Heart right ventricle (tissue), 16 donors: ENCODE results near the gene GPRC5C. TPM values are rescaled to one million over a fixed set of nuclear protein-coding genes. Genes with fewer than 3 reads are reported as not detected.

Source experiments
- ATAC-seq, 8 donors: fragments of 200-7000 bp; cut with Tn5 transposase; one replicate each; pipeline ENCODE4 v1.9.1; 2020; ENCODE audit warnings: mild to moderate bottlenecking in 8 of 8, moderate library complexity in 8 of 8, moderate number of reproducible peaks in 1 of 8
- DNase-seq, 2 donors: peaks; one replicate each; pipeline ENCODE4 v3.0.0-alpha.2; 2020
- H3K27ac ChIP-seq, 10 donors: fragments of 200-600 bp; sonication (generic) in 2 of 10; one replicate each; pipeline versions ENCODE4 v1.5.0 to v1.8.0; 2020 to 2022; ENCODE audit warnings: mild to moderate bottlenecking in 3 of 10
- H3K27me3 ChIP-seq, 7 donors: fragments of 200-600 bp; one replicate each; pipeline ENCODE4 v1.8.0; 2021 to 2022; ENCODE audit warnings: mild to moderate bottlenecking in 2 of 7
- H3K36me3 ChIP-seq, 9 donors: fragments of 200-600 bp; sonication (generic) in 1 of 9; one replicate each; pipeline versions ENCODE4 v1.5.0 to v1.8.0; 2020 to 2022; ENCODE audit warnings: mild to moderate bottlenecking in 2 of 9
- H3K4me1 ChIP-seq, 9 donors: fragments of 200-600 bp; sonication (generic) in 1 of 9; one replicate each; pipeline versions ENCODE4 v1.5.0 to v1.8.0; 2020 to 2022; ENCODE audit warnings: mild to moderate bottlenecking in 4 of 9
- H3K4me3 ChIP-seq, 10 donors: fragments of 200-600 bp; sonication (generic) in 2 of 10; one replicate each; pipeline versions ENCODE4 v1.5.0 to v1.8.0; 2020 to 2022; ENCODE audit warnings: mild to moderate bottlenecking in 7 of 10, moderate library complexity in 2 of 10
- H3K9me3 ChIP-seq, 11 donors: fragments of 200-600 bp in 10 of 11; sonication (generic) in 2 of 11; one replicate each; pipeline versions ENCODE4 v1.5.0 to v1.8.0; 2013 to 2022; ENCODE audit warnings: mild to moderate bottlenecking in 2 of 11, control low read depth in 1 of 11, moderate library complexity in 1 of 11
- CTCF ChIP-seq, 9 donors: fragments of 200-600 bp; sonication (generic) in 2 of 9; IDR thresholded peaks; one replicate each; pipeline versions ENCODE4 v1.5.0 to v1.8.0; 2021 to 2022; ENCODE audit warnings: antibody characterized with exemption in 9 of 9, mild to moderate bottlenecking in 5 of 9, moderate library complexity in 1 of 9
- WGBS, 2 donors: extraction: QIAGEN DNeasy Blood & Tissue Kit; methylation state at CpG; one replicate each; pipeline ENCODE4 v1.1.7; 2013; ENCODE audit warnings: inconsistent platforms in 1 of 2; 5-methylcytosine and 5-hydroxymethylcytosine counted together
- intact Hi-C, 10 donors: fragments of 100-400 bp; cut with DNase I; formaldehyde crosslinking; loops; one replicate each; pipeline versions ENCODE4 v1.11.1 to v1.14.2; 2022
- polyA plus RNA-seq, 2 donors: library from polyadenylated mRNA; stranded (reverse); fragments of 200-250 nt; gene quantifications; one replicate each; pipeline ENCODE4 v1.2.3, GENCODE V29; 2013
- total RNA-seq, 10 donors: library from RNA; stranded (reverse); fragmentation: NEBNext Ultra II Directional in 3 of 10; extraction: Animal tissue kit (Norgen Biotek cat#: 25700) in 3 of 10; gene quantifications; one replicate each; pipeline versions ENCODE4 v1.2.1 to v1.2.4, GENCODE V29; 2021 to 2023
- donor health status: Arrhythmogenic right ventricular cardiomyopathy.
- donor health status: ischemic (EF 13 %, LVEDD 7.1; RV severe dilation, severe dysfunction).
- donor health status: healthy with polysubstance abuse.
- donor health status: DM: no; HTN: yes; CAD: no.
- donor health status: DM: no; HTN: no; CAD: no.
- donor health status: ischemic (EF 25% LVEDD 6.9; RV normal size, moderate dysfunction).
- donor health status: ischemic (EF 25% LVEDD 5.7; RV mildly dilated, moderate dysfunction).
- donor health status: healthy.
- donor health status: DM: yes; HTN: yes; CAD: no.
- donor health status: Ischemic cardiomyopathy.
- donor health status: ischemic (EF 35%, LVEDD 5.7; RV mildly dilated, moderate dysfunction).
- donor health status: nonischemic (EF 11% LVEDD 7.7; RV severe dilation, severe dysfunction).
- donor health status: DM: yes; HTN: yes; CAD: no.
- donor health status: PGD.
- donor health status: ischemic (EF 29% LVEDD 5.4; RV normal size, mild dysfunction).
- donor health status: nonischemic (EF 23%, LVEDD 6.1; RV moderate dilation, normal function).

The GPRC5C gene
- total and polyA plus RNA-seq, 12 donors = 28.0 to 41.0 (median 32.5) TPM

GRCh38 chr17:74466828-74467184 is 34.9 kb downstream of the GPRC5C start:
- ATAC-seq (peak in 3 of 8 donors; percentile 12 to 26 (median 17)), DNase-seq (no peak)
- no peak for TF ChIP-seq CTCF (IDR thresholded peaks at IDR 0.05)
- intact Hi-C loops = no loop called here
- Histone ChIP-seq H3K4me3 (peak overlapping the region in 8 of 10 donors; percentile 3 to 67 (median 42)), H3K27me3 (peaks cover 0 to 45% (median 33%) of the 10 kb centered on the region in 7 donors), H3K27ac (peak overlapping the region in 3 of 10 donors; percentile 7 to 91 (median 50)), H3K36me3 (peaks cover 0 to 3% (median 0%) of the 10 kb centered on the region in 9 donors), H3K4me1 (peaks cover 0 to 60% (median 5%) of the 10 kb centered on the region in 9 donors), H3K9me3 (no peaks in the 10 kb centered on the region)
- 20 to 23% methylated on average over 11 of the region's 11 CpGs for WGBS, 2 donors

- TF ChIP-seq CTCF (IDR thresholded peaks at IDR 0.05) = no peak
- intact Hi-C loops = no loop called here
- Histone ChIP-seq H3K4me1 (peaks cover 0 to 55% (median 5%) of the 10 kb centered on the region in 9 donors), H3K27ac (peak overlapping the region in 2 of 10 donors; percentile 40 to 91), H3K9me3 (no peaks in the 10 kb centered on the region), H3K36me3 (peaks cover 0 to 7% (median 0%) of the 10 kb centered on the region in 9 donors), H3K27me3 (peaks cover 0 to 51% (median 34%) of the 10 kb centered on the region in 7 donors), H3K4me3 (peak overlapping the region in 6 of 10 donors; percentile 21 to 67 (median 44))
- 54 to 55% methylated on average over 21 of the region's 21 CpGs for WGBS, 2 donors
- ATAC-seq = peak in 2 of 8 donors; percentile 40 to 46
- DNase-seq = no peak
These were observed 35.5 kb downstream of the GPRC5C start for GRCh38 chr17:74467221-74467951.

- no peak overlapping the region for H3K4me3 ChIP-seq
- no peak overlapping the region for H3K27ac ChIP-seq
- H3K27me3 ChIP-seq = peaks cover 0 to 69% (median 35%) of the 10 kb centered on the region in 7 donors
- no peak for ATAC-seq
- WGBS, 2 donors = 90 to 92% methylated on average over 3 of the region's 3 CpGs
- no peak for TF ChIP-seq CTCF (IDR thresholded peaks at IDR 0.05)
- DNase-seq = no peak
- intact Hi-C loops = no loop called here
- peaks cover 0 to 22% (median 5%) of the 10 kb centered on the region in 9 donors for H3K4me1 ChIP-seq
- peaks cover 0 to 11% (median 7%) of the 10 kb centered on the region in 11 donors for H3K9me3 ChIP-seq
- peaks cover 0 to 31% (median 0%) of the 10 kb centered on the region in 9 donors for H3K36me3 ChIP-seq
These were observed 39.5 kb downstream of the GPRC5C start for GRCh38 chr17:74471341-74471740.

- DNase-seq = no peak
- intact Hi-C loops = no loop called here
These were observed 41.0 kb downstream of the GPRC5C start for GRCh38 chr17:74472890-74473289.

More at GRCh38 chr17:74472890-74473289, 41.0 kb downstream of the GPRC5C start:
- Histone ChIP-seq H3K27me3 (peaks cover 0 to 55% (median 24%) of the 10 kb centered on the region in 7 donors), H3K4me3 (no peak overlapping the region), H3K9me3 (peaks cover 0 to 11% (median 7%) of the 10 kb centered on the region in 11 donors), H3K4me1 (peaks cover 0 to 28% (median 0%) of the 10 kb centered on the region in 9 donors), H3K36me3 (peaks cover 0 to 42% (median 0%) of the 10 kb centered on the region in 9 donors), H3K27ac (no peak overlapping the region)
- 82 to 83% methylated on average over 4 of the region's 4 CpGs for WGBS, 2 donors
- no peak for ATAC-seq
- no peak for TF ChIP-seq CTCF (IDR thresholded peaks at IDR 0.05)
